T-helper 17 cell (primary cell): ENCODE results near the gene CDC42BPB. TPM values are rescaled to one million over a fixed set of nuclear protein-coding genes. Genes with fewer than 3 reads are reported as not detected.

Experiments used
- ATAC-seq: fragments of 150-1000 bp; cut with Tn5 transposase; 2 replicates; pipeline ENCODE4 v1.10.0; 2021; ENCODE audit warnings: mild to moderate bottlenecking, moderate library complexity
- DNase-seq, 3 donors: peaks; one replicate each; pipeline versions ENCODE4 v3.0.0 to v3.0.0-alpha.2; 2020 to 2021
- H3K9me3 ChIP-seq: one replicate; pipeline ENCODE4 v1.7.0; 2013; ENCODE audit warnings: low read length, mild to moderate bottlenecking; ENCODE audit not compliant: control insufficient read depth, poor library complexity, severe bottlenecking
- H3K27ac Mint-ChIP-seq: one replicate; pipeline ENCODE4 v1.8.0; 2022; ENCODE audit warnings: mild to moderate bottlenecking, moderate library complexity, mixed read lengths
- H3K27me3 Mint-ChIP-seq: one replicate; pipeline ENCODE4 v1.8.0; 2022; ENCODE audit warnings: mixed read lengths
- H3K36me3 Mint-ChIP-seq: one replicate; pipeline ENCODE4 v1.8.0; 2022; ENCODE audit warnings: low read depth, mixed read lengths
- H3K4me1 Mint-ChIP-seq: one replicate; pipeline ENCODE4 v1.8.0; 2022; ENCODE audit warnings: mild to moderate bottlenecking, mixed read lengths
- H3K4me3 Mint-ChIP-seq: one replicate; pipeline ENCODE4 v1.8.0; 2022; ENCODE audit warnings: mild to moderate bottlenecking, moderate library complexity, mixed read lengths
- total RNA-seq, 4 donors: library from RNA in 2 of 4; stranded (reverse) in 2 of 4; gene quantifications; one replicate each; pipeline ENCODE4 v1.2.3 and lab custom pipeline; 2022 to 2026

Gene CDC42BPB
- total RNA-seq, 2 donors from 2014 or later = 11.6 to 16.3 TPM

DNA sequence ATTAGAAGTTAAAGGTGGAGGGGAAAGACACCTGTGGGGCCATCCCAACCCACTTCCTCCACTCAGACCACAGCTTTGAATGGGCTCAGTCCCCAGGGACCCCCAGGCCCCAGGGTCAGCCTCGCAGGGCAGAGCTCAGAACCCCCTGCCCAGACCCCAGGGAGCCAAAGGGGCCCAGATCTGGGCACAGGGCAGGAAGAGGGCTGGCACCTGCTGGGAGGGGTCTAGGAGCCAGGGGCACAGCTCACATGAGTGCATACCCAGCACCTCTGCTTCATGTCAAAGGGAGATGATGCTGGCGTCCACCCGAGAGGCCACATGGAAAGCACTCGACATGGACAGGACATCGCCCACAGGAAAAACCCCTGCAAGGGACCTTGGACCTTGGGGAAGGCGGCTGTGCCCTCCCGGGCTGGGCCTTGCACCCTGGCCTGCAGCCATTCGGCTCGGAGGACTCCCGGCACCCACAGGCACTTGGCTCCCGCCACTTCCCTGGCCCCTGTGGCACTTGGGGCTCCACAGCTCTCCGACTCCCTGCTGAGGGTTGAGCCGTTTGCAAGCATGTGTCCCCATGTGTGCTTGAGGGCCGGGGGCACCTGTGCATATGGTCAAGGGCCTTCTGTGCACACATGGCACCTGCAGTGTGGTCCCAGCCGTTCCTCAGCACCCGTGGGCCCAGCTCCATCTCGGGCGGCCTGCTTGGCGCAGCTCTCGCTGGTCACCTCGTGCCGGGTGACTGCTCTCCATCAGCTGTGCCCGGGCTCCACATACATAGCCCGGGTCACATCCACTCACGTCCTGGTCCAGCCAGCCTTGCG, 142.7 kb downstream of the CDC42BPB start:
- Mint-ChIP-seq H3K4me3 (no peak overlapping the region), H3K27ac (no peak overlapping the region), H3K27me3 (no peaks in the 10 kb centered on the region), H3K36me3 (no peaks in the 10 kb centered on the region), H3K4me1 (no peaks in the 10 kb centered on the region)
- DNase-seq (no peak), ATAC-seq (no peak)
- H3K9me3 ChIP-seq = no peaks in the 10 kb centered on the region

DNA sequence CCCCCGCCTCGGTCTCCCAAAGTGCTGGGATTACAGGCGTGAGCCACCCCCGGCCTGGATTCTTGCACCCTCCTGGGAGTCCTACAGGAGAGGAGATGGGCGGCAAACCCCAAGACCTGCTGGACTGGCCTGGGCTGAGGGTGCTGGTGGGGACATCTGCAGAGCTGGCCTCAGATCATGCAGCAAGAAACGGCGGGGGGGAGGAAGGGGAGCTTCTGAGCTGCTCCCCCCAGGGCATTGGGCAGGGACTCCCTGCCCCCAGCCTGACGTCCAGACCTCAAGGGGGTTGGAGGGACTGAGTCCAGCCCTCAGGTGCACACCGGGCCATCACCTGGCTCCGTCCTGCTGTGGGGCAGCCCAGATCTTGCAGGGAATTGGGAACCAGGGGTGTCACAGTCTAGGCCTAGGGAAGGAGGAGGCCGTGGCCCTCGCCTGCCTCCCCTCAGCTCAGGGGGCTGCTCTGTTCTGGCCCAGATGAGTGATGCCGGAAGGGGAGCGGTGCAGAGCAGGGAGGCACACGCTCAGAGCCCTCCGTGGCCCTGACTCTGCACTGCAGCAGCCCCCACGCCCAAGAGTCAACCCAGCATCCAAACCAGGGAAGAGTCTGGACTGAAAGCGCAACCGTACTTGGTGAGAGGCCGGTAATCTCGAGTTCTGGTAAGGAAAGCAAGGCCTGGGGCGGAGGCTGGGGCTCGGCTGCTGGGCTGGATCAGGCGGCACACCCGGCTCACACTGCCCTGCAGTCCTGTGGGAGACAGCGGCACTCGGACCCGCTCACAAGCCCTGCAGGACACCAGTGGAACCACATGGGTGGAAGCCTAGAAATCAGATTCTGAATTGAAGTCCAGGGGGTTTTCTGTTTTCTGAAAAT, 143.8 kb downstream of the CDC42BPB start:
- ATAC-seq (no peak), DNase-seq (no peak)
- Mint-ChIP-seq H3K4me3 (no peak overlapping the region), H3K27ac (no peak overlapping the region), H3K36me3 (no peaks in the 10 kb centered on the region), H3K27me3 (no peaks in the 10 kb centered on the region), H3K4me1 (peaks cover 3% of the 10 kb centered on the region)
- H3K9me3 ChIP-seq = no peaks in the 10 kb centered on the region

DNA sequence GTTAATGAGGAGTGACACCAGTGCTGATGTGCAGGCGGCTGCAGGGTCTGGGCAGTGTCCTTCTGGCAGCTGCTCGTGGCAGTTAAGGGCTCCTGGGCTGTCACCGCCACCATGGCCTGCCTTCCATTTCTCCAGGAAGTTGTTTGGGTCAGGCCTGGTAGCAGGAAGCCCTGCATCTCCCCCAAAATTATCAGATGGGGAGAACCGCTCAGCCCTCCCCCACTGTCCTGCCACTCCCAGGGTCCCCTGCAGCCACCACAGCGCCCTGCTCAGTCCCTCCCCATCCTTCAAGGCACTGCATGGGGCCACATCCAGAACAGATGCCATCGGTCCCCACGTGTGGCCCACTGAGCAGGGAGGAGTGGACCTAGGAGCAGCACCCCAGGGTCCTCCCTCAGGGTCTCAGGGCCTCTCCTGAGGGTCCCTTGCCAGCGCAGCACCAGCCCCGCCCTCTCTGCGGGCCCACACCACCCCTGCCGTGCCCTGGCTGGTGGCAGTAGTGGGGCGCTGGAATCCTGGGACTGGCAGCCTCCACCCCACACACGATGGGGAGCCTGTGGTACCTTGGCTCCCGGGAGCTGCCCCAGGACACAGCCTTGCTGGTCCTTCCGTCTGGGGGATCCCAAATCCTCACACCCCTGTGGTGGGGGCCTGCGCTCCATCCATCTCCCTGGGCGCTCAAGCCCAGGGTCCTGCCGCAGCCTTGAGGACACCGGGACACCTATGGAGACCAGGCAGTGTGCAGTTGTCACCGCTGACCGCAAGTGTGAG, 145.2 kb downstream of the CDC42BPB start:
- H3K4me1 Mint-ChIP-seq = peaks cover 4% of the 10 kb centered on the region
- no peak overlapping the region for H3K27ac Mint-ChIP-seq
- H3K36me3 Mint-ChIP-seq = peaks cover 2% of the 10 kb centered on the region
- no peaks in the 10 kb centered on the region for H3K27me3 Mint-ChIP-seq
- ATAC-seq (no peak), DNase-seq (no peak)
- no peak overlapping the region for H3K4me3 Mint-ChIP-seq
- H3K9me3 ChIP-seq = no peaks in the 10 kb centered on the region

DNA sequence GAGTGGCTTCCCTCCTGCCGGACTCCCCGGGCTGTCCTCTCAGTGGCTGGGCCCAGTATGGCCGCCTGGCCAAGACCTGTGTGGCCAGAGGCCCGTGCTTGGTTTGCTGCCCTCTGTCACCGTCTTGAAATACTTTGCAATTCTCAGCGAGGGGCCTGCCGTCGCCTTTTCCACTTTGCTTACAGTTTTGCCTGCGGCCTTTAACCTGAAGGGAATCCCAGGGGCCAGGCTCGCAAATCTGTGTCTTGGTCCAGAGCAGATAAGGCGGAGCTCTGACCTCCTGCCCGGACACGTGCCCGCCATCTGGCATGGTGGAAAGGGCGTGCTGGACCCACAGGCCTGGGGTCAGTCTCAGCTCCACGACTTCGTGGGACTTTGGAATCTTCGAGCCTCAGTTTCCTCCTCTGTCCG, 145.8 kb downstream of the CDC42BPB start:
- ATAC-seq = no peak
- no peak overlapping the region for H3K4me3 Mint-ChIP-seq
- no peak for DNase-seq
- H3K27ac Mint-ChIP-seq = no peak overlapping the region
- H3K36me3 Mint-ChIP-seq = peaks cover 2% of the 10 kb centered on the region
- no peaks in the 10 kb centered on the region for H3K9me3 ChIP-seq
- H3K27me3 Mint-ChIP-seq = no peaks in the 10 kb centered on the region
- peaks cover 4% of the 10 kb centered on the region for H3K4me1 Mint-ChIP-seq

DNA sequence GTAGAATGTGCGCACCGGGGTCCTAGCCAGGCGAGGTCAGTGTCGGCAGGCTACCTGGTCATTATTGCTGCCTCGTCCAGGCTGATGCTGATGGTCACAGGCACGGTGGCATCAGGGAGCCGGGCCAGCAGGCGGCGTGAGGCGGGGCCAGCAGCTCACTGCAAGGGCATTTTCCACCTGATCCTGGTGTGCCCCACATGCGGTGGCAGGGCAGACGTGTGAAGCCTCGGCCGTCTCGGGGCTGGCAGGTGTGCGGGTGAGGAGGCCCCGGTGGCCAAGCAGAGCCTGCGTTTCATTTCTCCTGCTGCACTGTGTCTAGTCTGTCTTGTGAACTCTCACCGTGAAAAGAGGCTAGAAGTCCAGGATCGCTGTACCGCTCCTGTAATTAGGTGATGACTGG, 146.9 kb downstream of the CDC42BPB start:
- H3K4me3 Mint-ChIP-seq = no peak overlapping the region
- H3K36me3 Mint-ChIP-seq = peaks cover 2% of the 10 kb centered on the region
- H3K4me1 Mint-ChIP-seq = peaks cover 4% of the 10 kb centered on the region
- ATAC-seq (no peak), DNase-seq (no peak)
- no peaks in the 10 kb centered on the region for H3K27me3 Mint-ChIP-seq
- H3K9me3 ChIP-seq = no peaks in the 10 kb centered on the region
- no peak overlapping the region for H3K27ac Mint-ChIP-seq

DNA sequence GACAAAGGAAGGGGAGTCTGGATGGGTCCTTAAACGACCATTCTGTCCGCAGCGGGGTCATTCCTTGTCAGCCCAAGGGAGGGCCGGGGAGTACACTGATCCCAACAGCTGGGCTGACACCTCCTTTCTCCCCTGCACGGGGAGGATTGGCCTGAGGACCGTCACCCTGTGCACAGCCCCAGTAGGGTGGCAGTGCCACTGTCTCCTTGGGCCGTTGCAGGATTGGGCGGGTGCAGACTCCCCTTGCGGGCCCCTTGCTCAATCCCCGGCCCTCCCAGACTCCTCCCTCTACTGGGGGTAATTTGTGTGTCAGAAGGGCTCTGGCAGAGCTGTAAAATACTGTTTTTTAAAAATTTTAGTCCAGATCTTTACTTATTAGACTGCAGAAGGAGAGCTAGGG, 147.4 kb downstream of the CDC42BPB start:
- ATAC-seq (no peak), DNase-seq (no peak)
- Mint-ChIP-seq H3K4me3 (no peak overlapping the region), H3K27me3 (no peaks in the 10 kb centered on the region), H3K36me3 (peaks cover 2% of the 10 kb centered on the region), H3K4me1 (peaks cover 4% of the 10 kb centered on the region), H3K27ac (no peak overlapping the region)
- no peaks in the 10 kb centered on the region for H3K9me3 ChIP-seq

DNA sequence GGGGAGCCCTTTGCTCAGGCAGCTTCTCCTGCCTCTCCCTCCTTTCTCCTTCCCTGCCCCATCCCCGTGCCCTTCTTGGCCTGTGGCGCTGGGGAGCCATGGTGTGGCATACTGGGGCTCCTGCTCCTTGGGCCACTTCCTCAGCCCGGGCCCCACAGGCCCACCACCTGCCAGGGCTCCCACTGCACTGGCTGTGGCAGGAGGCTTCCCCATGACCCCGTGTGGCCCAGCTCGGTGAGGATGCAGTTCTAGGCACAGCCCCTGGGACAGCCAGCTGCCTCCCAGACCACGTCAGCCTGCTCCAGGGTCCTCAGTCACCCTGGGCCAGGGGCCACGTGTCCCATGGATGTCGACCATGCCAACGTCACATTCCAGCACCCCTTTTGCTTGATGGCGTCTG, 147.9 kb downstream of the CDC42BPB start:
- H3K9me3 ChIP-seq = no peaks in the 10 kb centered on the region
- ATAC-seq (no peak), DNase-seq (no peak)
- Mint-ChIP-seq H3K27ac (no peak overlapping the region), H3K27me3 (no peaks in the 10 kb centered on the region), H3K4me3 (no peak overlapping the region), H3K36me3 (peaks cover 2% of the 10 kb centered on the region), H3K4me1 (peaks cover 4% of the 10 kb centered on the region)

DNA sequence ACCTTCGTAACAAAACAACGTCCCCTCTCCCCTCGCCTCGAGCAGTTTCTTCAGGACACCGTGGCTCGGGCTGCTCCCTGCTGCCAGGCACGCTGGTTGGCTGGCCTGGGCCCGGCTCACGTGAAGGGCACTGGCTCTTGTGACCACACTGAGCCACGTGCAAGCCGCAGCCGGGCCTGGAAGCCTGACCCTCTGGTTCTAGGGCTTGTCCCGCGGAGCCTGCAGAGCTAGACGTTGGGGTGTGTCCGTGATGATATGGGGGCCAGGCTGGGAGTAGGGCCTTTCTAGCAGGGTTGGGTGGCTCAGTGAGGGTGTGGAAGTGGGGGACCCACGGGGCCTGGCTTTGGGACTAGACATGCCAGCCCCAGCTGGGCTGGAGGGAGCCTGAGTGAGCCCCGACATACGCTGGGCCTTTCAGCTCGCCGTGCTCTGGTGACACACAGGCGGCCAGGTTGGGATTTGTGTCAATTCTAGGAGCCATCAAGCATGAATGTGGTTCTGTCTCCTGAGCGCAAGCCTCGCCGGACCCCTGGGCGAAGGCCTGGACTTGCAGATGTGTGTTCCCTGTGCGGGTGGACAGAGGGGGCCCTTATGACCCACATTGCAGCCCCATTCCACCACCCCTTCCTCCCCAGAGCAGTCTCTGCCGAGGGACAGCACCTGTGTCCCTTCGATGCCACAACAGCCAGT, 148.4 kb downstream of the CDC42BPB start:
- no peak overlapping the region for H3K4me3 Mint-ChIP-seq
- H3K9me3 ChIP-seq = no peaks in the 10 kb centered on the region
- H3K27ac Mint-ChIP-seq = no peak overlapping the region
- no peaks in the 10 kb centered on the region for H3K27me3 Mint-ChIP-seq
- no peak for ATAC-seq
- no peak for DNase-seq
- peaks cover 2% of the 10 kb centered on the region for H3K36me3 Mint-ChIP-seq
- H3K4me1 Mint-ChIP-seq = peaks cover 4% of the 10 kb centered on the region

DNA sequence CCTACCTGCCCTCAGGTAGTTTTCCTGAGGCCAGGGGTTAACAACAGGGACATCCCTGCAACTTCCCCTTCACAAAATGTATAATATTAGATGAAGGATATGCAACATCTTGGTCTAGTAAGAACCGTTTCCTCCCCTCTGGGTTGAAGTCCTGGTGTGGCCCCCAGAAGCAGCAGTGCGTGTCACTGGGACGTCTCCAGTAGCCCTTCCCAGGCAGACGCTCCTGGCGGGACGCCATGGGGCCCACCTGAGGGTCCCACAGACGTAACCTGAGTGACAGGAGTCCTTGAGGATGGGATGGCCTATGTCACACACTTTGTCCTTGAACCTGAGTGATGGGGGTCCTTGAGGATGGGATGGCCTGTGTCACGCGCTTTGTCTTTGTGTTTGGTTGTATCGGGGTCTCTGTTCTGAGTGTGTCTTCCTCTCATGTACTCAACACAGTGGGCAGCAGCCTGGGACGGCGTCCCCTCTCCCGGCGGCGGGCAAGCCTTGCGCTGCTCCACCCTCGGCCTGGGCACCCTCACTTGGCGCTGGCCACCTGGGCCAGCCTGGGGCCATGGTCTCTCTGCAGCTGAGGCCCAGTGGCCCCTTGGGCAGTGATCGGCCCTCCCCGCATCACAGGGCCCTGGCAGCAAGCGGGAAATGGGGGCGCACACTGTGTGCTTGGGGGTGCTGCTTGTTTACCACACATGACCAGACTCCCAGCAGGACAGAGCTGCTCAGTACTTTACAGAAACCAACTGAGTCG, 149.2 kb downstream of the CDC42BPB start:
- no peak for DNase-seq
- no peak for ATAC-seq
- peak overlapping the region; percentile 11 for H3K27ac Mint-ChIP-seq
- H3K27me3 Mint-ChIP-seq = no peaks in the 10 kb centered on the region
- peaks cover 3% of the 10 kb centered on the region for H3K36me3 Mint-ChIP-seq
- no peak overlapping the region for H3K4me3 Mint-ChIP-seq
- H3K4me1 Mint-ChIP-seq = peaks cover 4% of the 10 kb centered on the region
- no peaks in the 10 kb centered on the region for H3K9me3 ChIP-seq

DNA sequence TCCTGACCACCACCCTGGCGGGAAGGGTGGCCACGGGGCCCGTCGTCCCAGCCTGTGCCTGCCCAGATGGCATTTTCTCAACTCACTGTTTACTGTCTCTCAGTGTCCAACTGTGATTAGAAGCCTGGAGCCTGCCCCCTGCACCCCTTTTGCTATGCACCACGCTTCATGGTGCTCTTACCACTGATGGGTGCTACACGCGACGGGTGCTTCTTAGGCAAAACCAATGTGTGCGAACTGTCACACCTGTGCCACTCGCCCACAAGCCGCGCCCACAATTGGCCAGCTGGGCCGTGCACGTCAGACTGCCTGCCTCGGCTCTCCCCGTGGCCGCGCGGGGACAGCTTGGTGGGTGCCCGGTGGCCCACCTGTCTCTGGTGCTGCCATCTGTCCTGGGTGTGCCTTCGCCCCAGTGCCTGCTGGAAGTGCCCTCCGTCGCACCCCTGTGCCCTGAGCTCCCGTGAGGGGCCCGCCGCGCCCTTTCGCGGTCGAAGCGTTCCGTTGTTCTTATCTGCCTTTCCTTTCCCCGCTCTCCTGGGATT, 150.0 kb downstream of the CDC42BPB start:
- no peak for DNase-seq
- H3K4me1 Mint-ChIP-seq = peaks cover 4% of the 10 kb centered on the region
- peak; percentile 36 for ATAC-seq
- H3K9me3 ChIP-seq = no peaks in the 10 kb centered on the region
- no peak overlapping the region for H3K4me3 Mint-ChIP-seq
- no peaks in the 10 kb centered on the region for H3K27me3 Mint-ChIP-seq
- H3K27ac Mint-ChIP-seq = no peak overlapping the region
- peaks cover 6% of the 10 kb centered on the region for H3K36me3 Mint-ChIP-seq

DNA sequence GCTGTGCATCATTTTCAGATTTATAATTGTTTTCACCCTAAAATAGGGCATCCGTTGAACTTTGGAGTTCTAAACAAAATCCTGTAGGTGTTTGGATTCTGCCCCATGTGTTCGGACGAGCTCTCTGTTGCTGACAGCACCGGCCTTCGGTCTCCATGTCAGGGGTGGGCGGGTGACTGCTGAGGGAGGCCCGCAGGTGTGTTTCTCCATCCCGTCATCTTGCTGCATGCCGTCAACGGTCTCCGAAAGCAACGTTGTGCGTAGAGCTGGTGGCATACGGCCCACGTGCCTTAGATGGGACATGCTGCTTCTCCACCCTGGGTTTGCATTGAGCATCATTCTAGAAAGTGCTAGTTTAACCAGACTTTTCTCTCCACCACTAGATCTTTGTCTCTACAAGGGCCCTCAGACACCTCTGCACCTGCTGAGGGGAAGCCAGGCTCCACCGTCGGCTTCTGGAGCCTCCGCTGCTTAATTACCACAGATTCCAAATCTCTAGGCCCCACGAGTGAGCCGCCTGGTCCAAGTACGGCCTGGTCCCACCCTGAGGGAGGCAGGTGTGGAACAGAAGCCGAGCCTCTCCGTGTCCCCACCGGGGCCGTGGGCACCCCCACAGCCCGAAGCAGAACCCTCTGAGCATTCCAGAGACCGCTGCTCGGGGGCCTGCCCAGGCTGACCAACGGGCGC, 150.6 kb downstream of the CDC42BPB start:
- DNase-seq = no peak
- H3K4me3 Mint-ChIP-seq = no peak overlapping the region
- ATAC-seq = no peak
- no peaks in the 10 kb centered on the region for H3K9me3 ChIP-seq
- H3K27ac Mint-ChIP-seq = no peak overlapping the region
- H3K36me3 Mint-ChIP-seq = peaks cover 6% of the 10 kb centered on the region
- no peaks in the 10 kb centered on the region for H3K27me3 Mint-ChIP-seq
- H3K4me1 Mint-ChIP-seq = peaks cover 4% of the 10 kb centered on the region
